AG04449 (cell line): ENCODE measurements around the gene ACOX2.

ENCODE experiments used
- CTCF ChIA-PET: fragments of 350-600 bp; formaldehyde crosslinking; extraction: SDS; loops from one replicate; lab custom pipeline; 2021; ENCODE audit warnings: antibody characterized with exemption; lab: Yijun Ruan, JAX
- POLR2A ChIA-PET: fragments of 400-600, 350-600 bp; formaldehyde crosslinking; extraction: SDS; loops from one replicate; lab custom pipeline; 2020; ENCODE audit warnings: antibody characterized with exemption, inconsistent platforms; lab: Yijun Ruan, JAX
- DNase-seq: peaks from one replicate; pipeline ENCODE4 v3.0.0-alpha.2; 2010; ENCODE audit warnings: low read depth, low spot score
- H3K4me3 ChIP-seq: 2 replicates; pipeline ENCODE4 v1.5.1; 2011; ENCODE audit warnings: low read depth, mild to moderate bottlenecking, control low read depth, low read length
- TF ChIP-seq, protein P1 (sequence below): IDR thresholded peaks from one replicate; pipeline ENCODE4 v1.5.1; 2011; ENCODE audit warnings: mild to moderate bottlenecking, moderate library complexity, low read length, control low read depth, inconsistent platforms; ENCODE audit not compliant: insufficient read depth; ENCODE audit errors: missing control alignments

ACOX2 gene

DNA sequence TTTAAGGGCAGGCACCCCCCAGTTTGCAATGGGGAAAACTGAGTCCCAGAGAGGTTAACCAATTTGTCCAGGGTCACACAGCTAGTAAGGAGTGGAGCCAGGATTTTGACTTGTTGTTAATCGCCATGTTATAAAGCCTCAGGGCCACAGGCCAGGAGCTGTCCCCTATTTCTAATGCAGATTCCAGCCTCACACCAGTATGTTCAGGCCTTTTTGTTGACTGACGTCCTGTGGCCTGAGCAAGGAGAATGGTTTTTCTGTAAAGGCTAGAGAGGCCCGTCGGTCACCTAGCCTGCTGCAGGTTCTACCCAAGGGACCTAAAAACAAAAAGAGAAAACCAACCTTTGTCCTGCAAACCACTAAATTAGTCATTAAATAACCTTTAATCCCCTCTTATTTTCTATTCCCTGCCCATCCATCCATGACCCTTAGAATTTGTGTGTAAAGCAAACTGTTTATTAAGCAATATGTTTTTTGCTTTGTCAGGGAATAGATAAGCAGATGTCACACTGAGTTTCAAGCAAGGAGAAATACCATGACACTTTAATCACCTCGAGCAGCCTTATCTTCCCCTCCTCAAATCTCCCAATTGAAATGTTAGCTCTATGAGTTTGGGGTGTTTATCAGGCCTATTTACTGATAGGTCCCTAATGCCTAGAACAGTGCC is 14.1 kb downstream of the ACOX2 start:
- CTCF ChIA-PET: interaction anchor here (1.0 to 15.5 kb wide), 3 partner anchors 9 to 216 kb away, joined by 4 to 105 read pairs (median 5); partner anchors contain the start of genes HTD2 and RPP14
- no peak overlapping the region for H3K4me3 ChIP-seq
- POLR2A ChIA-PET: no interaction called here
- TF ChIP-seq, protein P1, sequence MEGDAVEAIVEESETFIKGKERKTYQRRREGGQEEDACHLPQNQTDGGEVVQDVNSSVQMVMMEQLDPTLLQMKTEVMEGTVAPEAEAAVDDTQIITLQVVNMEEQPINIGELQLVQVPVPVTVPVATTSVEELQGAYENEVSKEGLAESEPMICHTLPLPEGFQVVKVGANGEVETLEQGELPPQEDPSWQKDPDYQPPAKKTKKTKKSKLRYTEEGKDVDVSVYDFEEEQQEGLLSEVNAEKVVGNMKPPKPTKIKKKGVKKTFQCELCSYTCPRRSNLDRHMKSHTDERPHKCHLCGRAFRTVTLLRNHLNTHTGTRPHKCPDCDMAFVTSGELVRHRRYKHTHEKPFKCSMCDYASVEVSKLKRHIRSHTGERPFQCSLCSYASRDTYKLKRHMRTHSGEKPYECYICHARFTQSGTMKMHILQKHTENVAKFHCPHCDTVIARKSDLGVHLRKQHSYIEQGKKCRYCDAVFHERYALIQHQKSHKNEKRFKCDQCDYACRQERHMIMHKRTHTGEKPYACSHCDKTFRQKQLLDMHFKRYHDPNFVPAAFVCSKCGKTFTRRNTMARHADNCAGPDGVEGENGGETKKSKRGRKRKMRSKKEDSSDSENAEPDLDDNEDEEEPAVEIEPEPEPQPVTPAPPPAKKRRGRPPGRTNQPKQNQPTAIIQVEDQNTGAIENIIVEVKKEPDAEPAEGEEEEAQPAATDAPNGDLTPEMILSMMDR: no peak
- no peak for DNase-seq

DNA sequence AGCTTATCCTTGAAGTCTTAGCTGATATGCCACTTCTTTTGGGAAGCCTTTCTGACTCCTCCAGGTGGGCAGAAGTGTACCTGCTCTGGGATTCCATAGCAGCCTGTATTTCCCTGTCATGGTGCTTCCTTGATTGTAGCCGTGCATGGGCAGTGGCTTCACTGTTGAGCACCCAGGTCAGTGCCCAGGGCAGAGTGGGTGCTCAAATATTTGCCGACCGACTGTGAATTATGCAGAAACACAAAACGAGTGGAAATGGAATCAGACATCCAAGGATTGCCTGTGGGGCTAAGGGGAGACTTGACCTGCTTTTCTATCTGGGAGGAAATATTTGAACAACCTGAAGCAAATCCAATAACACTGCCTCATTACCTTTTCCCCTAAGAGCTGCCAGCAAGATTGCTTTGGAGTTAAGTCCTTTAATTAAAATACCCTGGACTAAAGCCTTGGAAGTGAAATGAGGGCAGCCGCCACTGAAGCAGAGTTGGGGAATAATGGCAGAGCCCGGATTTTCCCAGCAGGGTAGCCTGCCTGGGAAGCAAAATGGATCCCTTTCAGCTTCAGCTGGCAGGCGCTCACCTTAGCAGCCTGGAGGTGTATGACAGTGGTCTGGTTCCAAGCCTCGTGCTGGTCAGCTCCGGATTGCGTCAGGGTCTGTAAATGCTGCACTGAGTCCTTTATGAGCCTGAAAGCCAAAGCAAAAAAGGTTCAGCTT is 14.9 kb downstream of the ACOX2 start:
- DNase-seq: no peak
- H3K4me3 ChIP-seq: no peak overlapping the region
- ChIA-PET POLR2A (no interaction called here), CTCF (interaction anchor here (1.0 to 15.5 kb wide), 3 partner anchors 10 to 216 kb away, joined by 4 to 105 read pairs (median 5); partner anchors contain the start of genes HTD2 and RPP14)
- TF ChIP-seq, protein P1: no peak

DNA sequence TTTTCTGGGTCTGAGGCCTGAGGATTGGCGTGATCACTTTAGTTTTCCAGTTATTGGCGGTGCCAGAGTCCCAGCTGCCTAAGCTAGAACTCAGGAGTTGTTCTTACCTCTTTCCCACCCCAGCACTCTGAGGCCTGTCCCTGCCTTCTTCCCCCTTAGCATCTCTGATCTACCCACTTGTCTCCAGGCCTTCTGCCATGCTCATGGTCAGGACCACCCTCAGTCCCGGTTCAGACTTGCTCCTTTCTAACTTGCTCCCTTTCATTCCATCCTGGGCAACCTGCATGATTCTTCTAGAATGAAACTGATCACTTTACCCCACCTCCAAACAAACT is 15.7 kb downstream of the ACOX2 start:
- TF ChIP-seq, protein P1: no peak
- no peak overlapping the region for H3K4me3 ChIP-seq
- ChIA-PET CTCF (interaction anchor here (1.0 to 15.5 kb wide), 5 partner anchors 11 to 215 kb away, joined by 3 to 105 read pairs (median 5); partner anchors contain the start of genes HTD2 and RPP14), POLR2A (no interaction called here)
- DNase-seq: no peak

DNA sequence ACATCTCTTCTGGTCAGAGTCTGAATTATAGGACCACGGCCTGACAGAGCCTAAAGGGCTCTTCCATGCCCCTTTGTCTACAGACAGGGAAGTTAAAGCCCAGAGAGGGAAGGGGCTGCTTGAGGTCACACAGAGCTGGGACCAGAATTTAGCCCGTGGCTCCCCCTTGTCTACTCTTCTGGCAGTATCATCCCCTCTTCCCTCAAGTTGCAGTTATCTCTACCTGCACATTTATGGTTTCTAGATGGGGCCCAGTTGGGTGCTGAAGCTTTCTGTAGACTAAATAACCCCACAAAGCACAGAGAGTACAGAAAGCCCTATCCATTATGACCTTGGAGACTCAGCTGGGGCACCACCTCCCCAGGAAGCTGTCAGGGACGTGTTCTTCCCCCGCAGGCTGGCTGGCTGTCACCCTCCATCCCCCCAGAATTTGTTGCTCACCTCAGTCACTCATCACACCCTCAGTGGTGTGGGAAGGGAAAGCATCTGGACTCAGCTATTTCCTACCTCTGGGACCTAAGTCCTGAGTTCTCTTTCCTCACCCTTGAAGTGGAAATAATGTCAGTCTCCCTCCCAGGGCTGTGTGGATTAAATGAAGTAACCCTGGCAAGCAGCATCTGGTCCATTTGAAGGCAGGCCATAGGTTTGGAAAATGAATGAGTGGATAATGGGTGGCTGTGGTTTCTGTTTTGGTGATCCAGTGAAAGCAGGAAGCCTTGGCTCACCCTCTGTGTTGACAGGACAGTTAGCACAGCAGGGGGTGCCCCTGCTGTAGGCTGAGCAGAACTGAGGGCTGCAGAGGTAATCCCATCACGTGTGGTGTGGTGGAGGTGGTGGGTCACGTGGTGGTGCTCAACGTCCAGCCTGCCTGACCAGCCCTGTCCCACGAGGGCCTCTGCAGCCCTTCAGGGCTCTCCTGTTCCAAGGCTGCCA is 16.3 kb downstream of the ACOX2 start:
- POLR2A ChIA-PET: interaction anchor here (0.8 kb wide), 1 partner anchor 17 kb away, joined by 3 read pairs; the partner anchor contains the start of gene ACOX2
- H3K4me3 ChIP-seq: no peak overlapping the region
- CTCF ChIA-PET: interaction anchor here (1.0 to 15.5 kb wide), 5 partner anchors 10 to 57 kb away, joined by 3 to 105 read pairs (median 4); no protein-coding TSS in a partner anchor
- DNase-seq: no peak
- TF ChIP-seq, protein P1: no peak

DNA sequence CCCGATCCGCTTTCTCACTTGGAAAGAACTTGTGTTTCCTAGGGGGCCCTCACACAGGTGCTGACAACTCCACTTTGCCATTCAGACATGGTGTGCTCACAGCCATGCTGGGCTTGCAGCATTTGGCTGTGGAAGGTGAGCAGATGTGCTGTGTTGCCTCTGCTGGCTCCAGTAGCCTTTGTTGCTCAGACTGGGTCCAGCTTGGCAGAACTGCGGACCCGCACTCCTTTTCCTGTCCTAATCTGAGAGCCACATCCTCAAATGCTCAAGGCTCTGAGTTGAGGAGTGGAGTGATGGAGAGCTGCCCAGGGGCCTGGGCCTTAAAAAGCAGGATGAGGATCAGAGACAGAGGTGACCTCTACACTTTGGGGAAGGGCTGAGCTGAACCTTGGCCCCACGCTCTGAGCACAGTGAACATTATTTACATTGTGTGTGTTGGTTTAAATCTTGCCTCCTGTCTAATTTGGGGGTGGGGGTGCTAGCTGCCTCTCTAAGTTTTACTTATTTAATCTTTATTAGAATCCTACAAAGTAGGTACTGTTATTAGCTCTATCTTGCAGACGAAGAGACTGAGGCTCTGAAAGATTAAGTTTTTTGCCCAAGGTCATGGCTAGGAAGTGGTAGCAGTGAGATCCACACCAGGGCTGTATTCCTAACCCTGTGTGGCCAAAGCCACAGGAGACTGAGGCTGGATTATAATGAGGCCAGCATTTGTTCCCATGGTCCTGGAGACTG is 17.2 kb downstream of the ACOX2 start:
- ChIA-PET CTCF (interaction anchor here (1.0 to 15.5 kb wide), 6 partner anchors 9 to 218 kb away, joined by 3 to 105 read pairs (median 4); no protein-coding TSS in a partner anchor), POLR2A (interaction anchor here (0.8 kb wide), 1 partner anchor 17 kb away, joined by 3 read pairs; the partner anchor contains the start of gene ACOX2)
- no peak for DNase-seq
- TF ChIP-seq, protein P1: no peak
- H3K4me3 ChIP-seq: no peak overlapping the region
